PFSK-1 (cell line): ENCODE results near the gene HOXB7.

Experiments used
- FOXP2 ChIP-seq: optimal IDR thresholded peaks from 2 replicates; pipeline ENCODE3; 2011; ENCODE audit warnings: borderline replicate concordance, control low read depth, inconsistent platforms; ENCODE audit not compliant: insufficient read depth; ENCODE audit errors: extremely low read length, extremely low read depth
- POLR2AphosphoS5 ChIP-seq: IDR thresholded peaks from 2 replicates; pipeline ENCODE4 v1.6.1; 2012; ENCODE audit warnings: low read depth, mild to moderate bottlenecking, control low read depth, low read length, moderate library complexity
- SIN3A ChIP-seq: IDR thresholded peaks from 2 replicates; pipeline ENCODE4 v1.6.1; 2012; ENCODE audit warnings: mild to moderate bottlenecking, low read length, moderate library complexity, borderline replicate concordance; ENCODE audit not compliant: insufficient read depth
- TAF1 ChIP-seq: IDR thresholded peaks from 2 replicates; pipeline ENCODE4 v1.6.1; 2012; ENCODE audit warnings: low read length, control low read depth, borderline replicate concordance; ENCODE audit not compliant: insufficient read depth
- TF ChIP-seq, protein P1 (sequence below), 2 experiments: IDR thresholded peaks; 2 replicates each; pipeline versions ENCODE4 v1.6.1 to v1.8.0; 2011 to 2012; ENCODE audit warnings: low read depth in 2 of 2, low read length in 2 of 2, control low read depth in 1 of 2, inconsistent platforms in 1 of 2, mild to moderate bottlenecking in 1 of 2, moderate library complexity in 1 of 2; ENCODE audit not compliant: insufficient read depth in 1 of 2

HOXB7 gene

DNA sequence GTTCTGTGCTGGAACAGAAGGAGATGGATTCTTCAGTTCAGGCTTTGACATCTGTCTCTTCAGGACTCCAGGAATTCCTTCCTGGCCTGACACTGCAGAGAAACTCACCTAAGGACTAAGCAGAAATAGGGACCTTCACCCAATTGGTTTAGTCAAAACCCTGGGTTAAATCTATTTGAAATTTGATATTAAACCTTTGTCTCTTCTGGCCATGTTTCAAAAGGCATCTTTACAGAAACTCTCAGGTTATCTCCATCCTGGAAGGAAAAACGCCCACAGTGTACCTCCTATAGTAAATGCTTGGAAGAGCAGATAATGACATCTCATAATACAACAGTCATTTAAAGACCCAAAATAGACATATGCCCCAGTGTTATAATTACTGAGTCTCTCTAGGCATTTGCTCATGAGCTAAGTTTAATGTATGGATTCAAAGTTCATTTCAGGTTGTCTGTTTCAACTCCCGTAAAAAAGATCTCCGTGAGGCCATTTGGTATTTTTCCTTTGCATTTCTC, 27.1 kb downstream of the HOXB7 start:
- TF ChIP-seq TAF1 (no peak), POLR2AphosphoS5 (no peak), SIN3A (no peak), FOXP2 (no peak)
- TF ChIP-seq, protein P1, sequence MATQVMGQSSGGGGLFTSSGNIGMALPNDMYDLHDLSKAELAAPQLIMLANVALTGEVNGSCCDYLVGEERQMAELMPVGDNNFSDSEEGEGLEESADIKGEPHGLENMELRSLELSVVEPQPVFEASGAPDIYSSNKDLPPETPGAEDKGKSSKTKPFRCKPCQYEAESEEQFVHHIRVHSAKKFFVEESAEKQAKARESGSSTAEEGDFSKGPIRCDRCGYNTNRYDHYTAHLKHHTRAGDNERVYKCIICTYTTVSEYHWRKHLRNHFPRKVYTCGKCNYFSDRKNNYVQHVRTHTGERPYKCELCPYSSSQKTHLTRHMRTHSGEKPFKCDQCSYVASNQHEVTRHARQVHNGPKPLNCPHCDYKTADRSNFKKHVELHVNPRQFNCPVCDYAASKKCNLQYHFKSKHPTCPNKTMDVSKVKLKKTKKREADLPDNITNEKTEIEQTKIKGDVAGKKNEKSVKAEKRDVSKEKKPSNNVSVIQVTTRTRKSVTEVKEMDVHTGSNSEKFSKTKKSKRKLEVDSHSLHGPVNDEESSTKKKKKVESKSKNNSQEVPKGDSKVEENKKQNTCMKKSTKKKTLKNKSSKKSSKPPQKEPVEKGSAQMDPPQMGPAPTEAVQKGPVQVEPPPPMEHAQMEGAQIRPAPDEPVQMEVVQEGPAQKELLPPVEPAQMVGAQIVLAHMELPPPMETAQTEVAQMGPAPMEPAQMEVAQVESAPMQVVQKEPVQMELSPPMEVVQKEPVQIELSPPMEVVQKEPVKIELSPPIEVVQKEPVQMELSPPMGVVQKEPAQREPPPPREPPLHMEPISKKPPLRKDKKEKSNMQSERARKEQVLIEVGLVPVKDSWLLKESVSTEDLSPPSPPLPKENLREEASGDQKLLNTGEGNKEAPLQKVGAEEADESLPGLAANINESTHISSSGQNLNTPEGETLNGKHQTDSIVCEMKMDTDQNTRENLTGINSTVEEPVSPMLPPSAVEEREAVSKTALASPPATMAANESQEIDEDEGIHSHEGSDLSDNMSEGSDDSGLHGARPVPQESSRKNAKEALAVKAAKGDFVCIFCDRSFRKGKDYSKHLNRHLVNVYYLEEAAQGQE (IDR thresholded peaks at IDR 0.05; ENCODE audit: insufficient read depth in 1 of 2, low read depth in 2 of 2, low read length in 2 of 2) = no peak

DNA sequence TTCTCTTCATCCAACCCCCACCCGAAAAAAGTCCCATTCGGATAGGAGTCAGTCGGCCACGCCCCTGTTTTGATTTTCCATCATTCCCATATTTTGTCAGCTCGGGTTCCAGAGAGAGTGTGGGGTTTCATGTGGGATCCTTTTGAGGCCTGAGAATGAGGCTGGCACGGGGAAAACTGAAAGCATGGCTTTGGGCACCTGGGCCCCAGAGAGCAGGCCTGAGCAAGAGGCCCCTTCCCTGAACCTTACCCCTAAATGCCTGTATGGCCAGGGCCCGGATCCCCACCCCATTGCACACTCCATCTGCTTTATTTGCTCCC, 28.1 kb downstream of the HOXB7 start:
- TF ChIP-seq FOXP2 (no peak), SIN3A (no peak)

DNA sequence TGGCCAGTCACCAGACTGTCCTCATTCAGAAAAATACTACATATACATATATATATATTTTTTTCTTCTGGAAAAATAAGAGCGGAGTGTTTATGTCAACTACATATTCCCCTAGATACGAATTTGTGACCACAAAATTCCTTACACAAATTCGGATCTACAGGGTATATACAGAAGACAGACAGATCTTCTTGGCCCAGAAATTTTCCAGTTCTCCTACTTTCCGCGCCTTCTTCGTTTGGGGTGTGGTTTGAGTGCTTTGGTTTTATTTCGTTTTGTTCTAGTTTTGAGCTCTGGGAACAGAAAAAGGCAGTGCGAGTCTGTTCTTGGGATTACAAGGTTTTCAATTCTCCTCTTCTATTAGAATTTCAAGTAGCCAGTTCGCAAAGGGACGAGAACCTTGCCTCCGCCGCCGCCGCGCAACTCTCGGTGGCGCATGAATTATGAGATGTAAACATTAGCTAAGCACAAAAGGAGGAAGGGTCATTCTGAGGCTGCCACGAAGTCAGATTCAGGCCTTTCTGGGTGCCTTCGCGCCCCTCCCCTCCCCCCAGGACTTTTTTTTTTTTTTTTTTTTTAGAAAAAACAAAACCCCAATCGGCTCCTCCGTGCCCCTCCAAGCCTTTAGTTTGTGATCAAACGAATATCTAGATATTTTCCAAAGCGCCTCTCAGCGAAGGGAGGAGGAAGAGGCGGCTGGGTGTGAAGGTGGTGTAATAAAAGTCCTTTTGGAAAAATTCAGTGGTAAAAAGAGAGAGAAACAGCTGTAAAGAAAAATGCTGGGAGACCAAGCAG, 30.9 kb downstream of the HOXB7 start:
- TF ChIP-seq POLR2AphosphoS5 (no peak), TAF1 (no peak), FOXP2 (no peak), SIN3A (no peak)
- TF ChIP-seq, protein P1 (IDR thresholded peaks at IDR 0.05; ENCODE audit: insufficient read depth in 1 of 2, low read depth in 2 of 2, low read length in 2 of 2) = no peak

DNA sequence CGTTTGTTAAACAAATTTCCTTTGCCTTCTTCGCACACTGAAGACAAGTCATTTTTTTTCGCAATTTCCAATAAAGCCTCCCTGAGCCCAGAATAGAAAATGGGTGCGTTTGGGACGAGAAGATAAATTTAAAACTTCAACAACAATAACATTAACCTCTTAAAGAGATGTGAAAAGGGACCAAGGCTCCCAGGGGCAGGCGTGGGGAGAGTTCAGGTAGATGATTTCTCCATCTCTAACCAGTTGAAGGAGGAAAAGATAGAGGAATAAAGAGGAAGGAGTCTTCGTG, 31.4 kb downstream of the HOXB7 start:
- TF ChIP-seq POLR2AphosphoS5 (no peak), FOXP2 (no peak)
- TF ChIP-seq, protein P1 (IDR thresholded peaks at IDR 0.05; ENCODE audit: insufficient read depth in 1 of 2, low read depth in 2 of 2, low read length in 2 of 2) = no peak

DNA sequence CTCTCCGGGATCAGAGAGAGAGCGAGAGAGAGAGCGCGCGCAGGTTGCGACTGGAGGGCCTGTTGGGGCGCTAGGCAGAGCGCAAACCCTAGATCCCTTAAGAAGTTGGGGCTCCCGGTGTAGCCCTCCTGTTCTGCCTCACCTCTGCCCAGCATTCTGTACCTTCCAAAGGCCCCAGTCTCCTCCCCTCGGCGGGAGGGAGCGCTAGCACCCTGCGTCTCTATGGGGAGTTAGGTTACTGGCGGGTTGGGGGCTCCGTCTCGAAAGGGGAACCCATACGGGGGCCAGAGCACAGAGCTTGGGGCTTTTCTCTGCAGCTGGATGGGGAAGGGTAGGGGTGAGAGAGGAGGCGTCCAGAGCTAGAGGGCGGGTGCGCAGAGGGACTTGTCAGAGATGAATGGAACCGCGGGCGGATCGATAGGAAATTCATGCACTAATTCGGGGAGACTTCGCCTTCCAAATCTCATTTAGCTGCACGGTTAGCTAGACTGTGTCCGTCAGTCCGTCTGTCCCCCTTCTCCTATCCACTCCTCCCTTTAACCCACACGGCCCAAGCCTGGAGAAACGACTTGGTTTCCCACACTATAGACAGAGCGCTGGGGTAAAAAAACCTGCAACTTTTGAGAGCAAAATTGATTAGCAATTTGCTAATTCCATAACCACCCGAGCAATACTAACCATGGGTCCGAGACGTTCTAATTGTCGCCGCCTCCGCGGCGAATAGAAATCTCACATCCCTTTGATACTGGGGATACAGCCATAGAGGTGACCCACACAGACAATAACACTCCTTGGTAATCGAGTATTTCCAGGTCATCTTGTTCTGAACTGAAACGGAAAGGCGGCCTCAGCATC, 32.0 kb downstream of the HOXB7 start:
- TF ChIP-seq SIN3A = no peak
- TF ChIP-seq FOXP2 = no peak
- no peak for TF ChIP-seq TAF1
- TF ChIP-seq, protein P1 (IDR thresholded peaks at IDR 0.05; ENCODE audit: insufficient read depth in 1 of 2, low read depth in 2 of 2, low read length in 2 of 2) = no peak
- TF ChIP-seq POLR2AphosphoS5 = no peak
